DMS53 treated with DMSO at 0.1 percent for 48 hours (cell line): Measurements from ENCODE around the gene INTS2.
"Not testable (repeated sequence)": the region's sequence is repeated elsewhere in the genome, so short reads cannot be mapped to it uniquely, and the experiment has no call there.

ENCODE experiments used
- DNase-seq: peaks from one replicate; lab custom pipeline; 2025; ENCODE audit not compliant: unreplicated experiment; lab: John Stamatoyannopoulos, UW

The INTS2 gene

GRCh38 chr17:61826198-61826597 is 101.6 kb downstream of the INTS2 start:
- DNase-seq = not testable (repeated sequence)

GRCh38 chr17:61825448-61826137 is 102.2 kb downstream of the INTS2 start:
- no peak for DNase-seq

- no peak for DNase-seq
Measured at GRCh38 chr17:61822326-61823285, 105.2 kb downstream of the INTS2 start.

GRCh38 chr17:61821655-61822054 is 106.1 kb downstream of the INTS2 start:
- DNase-seq = no peak

- not testable (repeated sequence) for DNase-seq
Measured at GRCh38 chr17:61819265-61819664, 108.5 kb downstream of the INTS2 start.

GRCh38 chr17:61818225-61818624 is 109.6 kb downstream of the INTS2 start:
- DNase-seq = no peak

GRCh38 chr17:61817452-61817851 is 110.3 kb downstream of the INTS2 start:
- no peak for DNase-seq

GRCh38 chr17:61816538-61816937 is 111.2 kb downstream of the INTS2 start:
- no peak for DNase-seq

GRCh38 chr17:61815863-61816503 is 111.8 kb downstream of the INTS2 start:
- DNase-seq = peak; percentile 73
